ENCODE measurements around the gene OLFML2B.

OLFML2B gene

DNA sequence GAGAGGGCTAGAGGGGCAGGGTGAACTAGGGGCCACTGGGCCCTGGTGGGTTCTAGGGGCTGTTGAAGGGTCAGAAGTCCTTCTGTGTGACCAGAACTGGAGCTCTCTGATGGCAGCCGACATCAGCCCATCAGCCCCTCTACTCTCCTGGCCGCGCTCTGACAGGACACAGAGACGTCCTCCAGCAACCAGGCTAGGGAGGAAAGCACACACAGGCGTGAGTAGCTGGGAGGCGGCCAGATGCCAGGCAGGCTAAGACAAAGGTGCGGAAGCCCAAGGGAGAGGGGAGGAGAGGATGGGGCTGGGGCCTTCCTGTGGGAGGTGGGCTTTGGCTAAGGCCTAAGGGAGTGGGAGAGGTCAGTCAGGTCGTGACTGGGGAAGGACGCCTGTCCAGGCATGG lies 50.8 kb downstream of the OLFML2B start:
- no peak for DNase-seq

DNA sequence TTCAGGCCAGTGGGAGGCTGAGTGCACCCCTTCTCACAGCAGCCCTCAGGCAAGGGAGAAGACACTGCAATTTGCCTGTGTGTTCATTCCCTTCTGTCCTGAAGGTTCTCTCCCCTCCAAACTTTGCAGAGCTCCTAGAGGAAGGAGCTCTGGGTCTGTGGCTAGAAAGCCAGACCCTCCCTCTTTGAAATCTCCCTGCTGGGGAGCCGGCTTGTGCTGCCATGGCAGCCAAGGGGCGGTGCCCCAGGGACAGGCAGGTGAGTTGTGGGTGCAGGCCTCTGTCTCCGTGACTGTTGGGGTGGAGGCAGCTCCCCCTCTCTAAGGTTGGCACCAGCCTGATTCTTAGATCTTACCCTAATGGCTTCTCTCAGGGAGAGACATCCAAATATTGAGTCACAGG lies 53.0 kb downstream of the OLFML2B start:
- DNase-seq = no peak

DNA sequence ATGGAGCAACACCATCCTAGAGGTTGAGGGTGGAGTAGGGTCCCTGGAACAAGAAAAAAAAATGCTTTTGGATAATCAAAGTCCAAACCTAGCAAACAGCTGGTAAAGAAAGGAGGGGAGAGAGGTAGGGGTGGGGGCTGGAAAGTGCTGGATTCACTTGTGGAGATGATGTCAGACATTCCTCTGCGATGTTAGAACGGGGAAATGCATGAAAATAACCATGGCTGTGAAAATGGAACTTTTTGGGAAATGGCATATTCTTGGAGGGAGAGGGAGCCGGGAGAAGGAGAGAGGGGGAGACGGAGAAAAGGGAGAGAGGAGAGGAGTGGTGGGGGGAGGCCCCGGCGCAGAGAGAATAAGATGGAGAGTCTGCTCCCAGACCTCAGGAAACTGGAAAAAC lies 53.6 kb downstream of the OLFML2B start:
- DNase-seq = no peak

DNA sequence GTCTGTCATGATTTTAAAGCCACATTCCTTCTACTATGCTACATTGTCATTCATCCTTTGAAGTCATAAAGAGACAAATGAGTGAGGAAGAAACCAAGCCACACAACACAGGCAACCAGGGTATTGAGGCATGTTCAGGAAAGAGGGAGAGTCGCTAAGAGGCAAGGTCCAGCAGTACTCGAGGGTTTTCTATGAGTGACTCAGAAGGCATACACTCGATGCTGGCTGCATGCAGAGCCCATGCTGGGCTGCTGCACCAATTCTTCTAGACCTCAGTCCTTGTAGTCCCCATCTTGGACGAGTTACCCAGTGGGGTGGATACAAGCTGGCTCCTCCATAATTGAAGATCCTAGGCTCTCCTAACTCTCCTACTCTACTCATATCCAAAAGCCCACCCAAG lies 57.6 kb downstream of the OLFML2B start:
- DNase-seq = no peak

DNA sequence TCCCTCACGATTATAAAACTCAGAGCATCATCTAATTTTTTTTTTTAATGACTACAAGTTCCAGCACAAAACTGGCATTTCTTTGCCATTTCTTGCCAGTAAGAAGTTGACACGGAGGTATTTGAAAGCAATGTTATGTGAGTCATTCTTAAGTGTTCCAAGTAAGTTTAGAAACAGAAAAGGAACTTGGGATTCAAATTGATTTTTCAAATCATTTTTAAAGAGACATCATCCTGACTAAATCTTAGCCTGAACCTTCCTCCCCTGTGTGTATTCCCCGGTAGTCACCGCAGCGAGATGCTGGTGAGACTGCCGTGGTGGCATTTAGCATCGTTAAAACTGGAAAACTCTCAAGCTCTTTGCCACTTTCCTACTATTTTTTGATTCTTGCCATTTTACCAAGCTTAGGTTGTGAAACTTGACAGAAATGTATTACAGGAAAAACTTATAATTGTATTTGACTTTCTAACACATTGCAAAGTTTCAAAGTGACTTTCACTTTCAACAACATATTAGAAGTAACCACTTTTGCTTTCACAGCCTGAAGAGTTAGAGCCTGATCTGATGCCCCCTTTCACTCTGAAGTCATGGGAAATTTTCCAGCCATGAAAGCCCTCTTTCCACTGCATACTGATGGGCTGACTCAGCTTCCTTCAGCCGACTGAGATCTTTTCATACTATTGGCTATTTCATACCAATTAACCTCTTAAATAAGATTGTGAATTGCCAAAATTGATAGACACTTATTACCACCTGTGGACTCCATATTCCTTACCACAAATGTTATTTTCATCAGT lies 61.4 kb downstream of the OLFML2B start:
- peak; percentile 83 for DNase-seq

DNA sequence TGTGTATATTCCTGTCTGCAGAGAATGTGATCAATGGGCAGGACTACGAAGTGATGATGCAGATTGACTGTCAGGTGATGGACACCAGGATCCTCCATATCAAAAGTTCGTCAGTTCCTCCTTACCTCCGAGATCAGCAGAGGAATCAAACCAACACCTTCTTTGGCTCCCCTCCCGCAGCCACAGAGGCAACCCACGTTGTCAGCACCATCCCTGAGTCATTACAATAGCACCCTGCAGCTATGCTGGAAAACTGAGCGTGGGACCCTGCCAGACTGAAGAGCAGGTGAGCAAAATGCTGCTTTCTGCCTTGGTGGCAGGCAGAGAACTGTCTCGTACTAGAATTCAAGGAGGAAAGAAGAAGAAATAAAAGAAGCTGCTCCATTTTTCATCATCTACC lies 65.2 kb downstream of the OLFML2B start:
- no peak for DNase-seq

DNA sequence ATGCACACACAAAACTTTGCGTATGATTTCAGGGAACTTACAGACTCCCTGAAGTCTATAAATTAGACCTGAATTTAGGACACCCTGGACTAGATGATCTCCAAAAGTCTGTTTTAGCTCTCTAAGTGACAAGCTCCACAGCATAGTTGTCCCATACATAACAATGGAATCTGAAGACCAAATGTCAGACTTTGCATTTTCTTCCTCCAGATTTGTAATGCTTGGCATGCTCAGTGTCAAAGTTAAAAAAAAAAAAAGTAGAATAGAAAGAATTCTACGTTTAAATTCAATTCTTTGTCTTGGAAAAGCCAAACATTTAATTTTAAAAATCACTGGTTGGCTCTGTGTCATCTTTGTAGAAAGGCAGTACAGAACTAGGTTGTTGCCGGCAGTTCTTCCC lies 66.7 kb downstream of the OLFML2B start:
- no peak for DNase-seq

DNA sequence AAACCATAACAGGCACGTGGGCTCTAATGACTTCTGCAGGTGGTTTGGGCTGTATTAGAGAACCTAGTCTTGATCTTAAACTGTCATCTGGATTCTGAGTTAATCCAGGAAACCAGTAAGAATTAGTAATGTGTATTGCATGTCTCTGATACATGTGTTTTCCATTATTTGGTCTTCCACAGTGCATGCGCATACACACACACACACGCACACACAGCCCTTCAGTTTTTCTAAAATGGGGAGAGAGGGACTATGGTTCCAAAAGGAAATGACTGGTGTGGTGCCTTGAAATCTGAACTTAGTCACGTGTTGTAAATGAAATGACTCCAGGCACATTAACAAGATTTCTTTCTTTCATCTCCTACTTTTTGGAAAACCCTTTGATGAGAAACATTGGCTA lies 67.6 kb downstream of the OLFML2B start:
- DNase-seq = peak; percentile 76

DNA sequence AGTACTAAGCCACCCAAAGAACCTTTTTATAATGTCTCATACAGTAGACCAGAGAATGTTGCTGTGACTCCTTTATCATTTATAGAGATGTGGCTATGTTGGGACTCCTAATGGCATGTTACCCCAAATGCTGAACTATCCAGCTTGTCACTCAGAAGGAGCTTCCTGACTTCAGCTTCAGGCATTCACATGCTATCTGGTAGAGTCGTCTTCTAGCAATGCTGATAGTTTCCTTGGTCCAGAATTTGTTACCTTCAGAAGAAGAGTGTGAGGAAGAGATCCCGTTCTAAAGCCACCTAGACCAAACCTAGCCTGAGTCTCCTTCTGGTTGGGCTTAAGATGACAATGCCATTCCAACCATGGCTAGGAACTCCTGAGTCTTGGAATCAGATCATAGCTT lies 68.1 kb downstream of the OLFML2B start:
- DNase-seq = no peak

DNA sequence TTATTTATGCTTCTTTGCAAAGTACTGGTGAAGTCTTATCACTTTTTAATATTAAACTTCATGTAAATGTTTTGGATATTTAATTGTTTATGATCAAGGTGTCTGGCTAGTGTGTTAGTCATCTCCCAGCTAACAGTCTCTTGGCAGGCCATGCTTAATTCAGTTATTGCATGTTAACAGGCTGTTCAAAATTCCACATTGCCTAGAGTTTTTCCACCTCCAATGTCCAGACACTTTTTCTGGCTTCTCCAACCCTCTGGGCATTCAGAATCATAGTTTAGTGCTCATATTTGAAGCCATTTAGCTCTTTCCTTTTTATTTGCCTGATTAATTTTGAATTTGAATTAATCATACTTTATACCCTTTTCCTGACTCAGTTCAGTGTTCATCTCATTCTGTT lies 69.2 kb downstream of the OLFML2B start:
- peak; percentile 17 for DNase-seq

DNA sequence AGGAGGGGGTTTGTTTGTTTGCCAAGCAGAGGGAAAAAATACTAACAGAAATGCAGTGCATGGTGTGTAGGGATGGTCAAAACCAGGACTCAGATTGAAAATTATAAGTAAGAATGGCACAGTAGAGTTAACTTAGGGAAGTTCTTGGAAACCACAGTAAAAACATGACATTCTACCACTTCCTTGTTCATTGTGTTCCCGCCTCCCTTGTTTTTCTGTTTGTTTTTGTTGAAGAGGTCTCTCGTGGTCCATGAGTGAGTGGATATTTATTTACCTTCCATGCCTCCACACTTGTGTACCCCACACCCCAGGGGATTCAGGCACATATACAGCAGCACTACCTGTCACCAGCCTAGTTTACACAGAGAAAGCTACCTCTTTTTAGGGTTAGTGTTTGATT lies 69.6 kb downstream of the OLFML2B start:
- no peak for DNase-seq

DNA sequence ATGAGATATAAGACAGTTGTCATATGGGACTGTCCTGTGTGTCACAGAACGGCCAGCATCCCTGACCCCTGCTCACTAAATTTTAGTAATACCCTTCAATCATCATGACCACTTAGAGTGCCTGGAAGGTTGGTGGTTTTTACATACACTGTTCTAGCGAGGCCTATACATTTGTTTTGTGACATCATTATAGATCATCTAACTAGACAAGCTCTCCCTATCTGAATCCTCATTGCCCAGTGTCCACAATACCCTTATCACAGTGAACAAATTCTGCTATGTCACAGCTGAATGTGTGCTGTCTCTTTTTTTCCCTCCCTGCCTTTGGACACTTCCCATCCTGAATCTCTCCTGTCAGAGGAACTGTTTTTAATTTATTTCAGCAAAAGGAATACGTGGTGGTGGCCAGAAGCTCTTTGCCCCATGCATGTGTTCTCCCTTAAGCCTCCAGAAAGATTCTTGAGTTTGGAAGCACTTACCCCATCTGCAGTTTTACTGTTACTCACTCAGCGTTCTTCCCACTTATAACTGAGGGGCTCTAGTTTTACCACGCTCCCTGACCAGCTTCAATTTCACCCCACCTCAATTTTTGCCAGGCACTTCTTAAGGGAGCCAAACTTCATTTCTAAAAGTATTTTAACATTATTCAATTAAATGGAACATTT lies 70.3 kb downstream of the OLFML2B start:
- DNase-seq = no peak

DNA sequence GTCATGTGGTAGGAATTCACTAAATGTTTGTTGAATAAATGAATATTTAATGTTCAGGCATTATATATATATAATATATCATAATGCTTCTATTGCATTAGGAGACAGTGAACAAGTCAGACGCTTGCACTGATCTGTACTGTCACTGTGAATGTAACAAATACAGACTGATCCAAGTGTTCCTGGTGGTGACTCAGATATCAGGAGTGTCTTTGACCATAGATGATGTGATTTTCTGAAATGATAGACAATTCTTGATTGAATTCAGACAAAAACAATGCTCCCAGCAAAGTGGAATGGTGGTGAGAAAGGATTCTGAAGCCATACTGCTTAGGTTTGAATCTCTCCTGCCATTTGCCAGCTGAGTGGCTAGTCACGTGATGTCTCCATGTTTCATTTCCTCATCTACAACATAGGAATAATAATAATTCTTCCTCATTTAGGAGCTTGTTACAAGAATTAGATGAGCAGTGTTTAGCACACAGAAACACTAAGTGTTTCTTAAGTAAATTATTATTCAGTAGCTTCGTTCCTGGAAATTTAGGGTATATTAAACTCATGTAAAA lies 71.0 kb downstream of the OLFML2B start:
- no peak for DNase-seq

DNA sequence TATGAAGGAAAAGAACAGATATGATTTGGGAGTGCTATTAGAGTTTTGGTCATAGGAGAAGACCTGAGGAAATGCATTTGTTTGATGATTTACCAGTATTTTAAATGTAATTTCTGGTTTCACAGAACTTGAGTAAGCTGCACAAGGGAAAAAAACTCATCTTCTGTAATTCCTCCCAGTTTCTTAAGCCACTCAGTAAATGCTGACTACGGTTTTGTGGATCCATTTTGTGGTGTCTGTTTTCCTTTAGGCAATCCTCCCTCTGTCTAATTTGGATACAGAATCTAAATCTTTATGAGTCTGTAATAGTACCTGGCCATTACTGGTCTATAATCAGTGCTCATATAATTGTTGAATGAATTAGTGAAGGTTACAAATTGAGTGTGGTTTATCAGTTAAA lies 72.0 kb downstream of the OLFML2B start:
- no peak for DNase-seq

DNA sequence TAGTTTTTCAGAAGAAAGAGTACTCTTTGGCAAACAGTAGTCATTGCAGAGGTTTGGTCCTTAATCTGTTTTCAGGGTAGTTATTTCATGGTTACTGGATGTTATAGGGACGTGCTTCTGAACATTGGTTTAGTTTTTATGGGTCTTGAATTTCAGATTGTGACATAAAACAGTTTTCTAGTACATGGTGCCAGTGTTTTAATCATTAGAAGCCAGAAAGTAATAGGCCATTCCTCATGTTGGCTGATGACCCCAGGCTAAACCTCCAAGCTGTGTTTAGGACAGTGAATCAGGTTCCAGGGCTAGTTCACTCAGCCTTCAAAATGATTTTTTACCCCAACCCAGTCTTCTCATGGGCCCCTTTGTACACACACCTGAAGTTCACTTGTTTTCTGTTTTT lies 73.3 kb downstream of the OLFML2B start:
- no peak for DNase-seq

DNA sequence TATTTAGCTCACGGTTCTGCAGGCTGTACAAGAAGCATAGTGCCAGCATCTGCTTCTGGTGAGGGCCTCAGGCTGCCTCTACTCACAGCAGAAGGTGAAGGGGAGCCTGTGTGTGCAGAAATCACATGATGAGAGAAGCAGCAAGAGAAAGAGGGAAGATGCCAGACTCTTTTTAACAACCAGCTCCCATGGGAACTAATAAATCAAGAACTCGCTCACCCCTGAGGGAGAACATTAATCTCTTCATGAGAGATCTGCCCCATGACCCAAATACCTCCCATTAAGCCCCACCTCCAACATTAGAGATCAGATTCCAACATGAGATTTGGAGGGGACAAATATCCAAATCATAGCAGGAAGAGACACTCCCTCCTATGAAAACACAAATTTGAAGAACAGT lies 74.1 kb downstream of the OLFML2B start:
- DNase-seq = no peak

DNA sequence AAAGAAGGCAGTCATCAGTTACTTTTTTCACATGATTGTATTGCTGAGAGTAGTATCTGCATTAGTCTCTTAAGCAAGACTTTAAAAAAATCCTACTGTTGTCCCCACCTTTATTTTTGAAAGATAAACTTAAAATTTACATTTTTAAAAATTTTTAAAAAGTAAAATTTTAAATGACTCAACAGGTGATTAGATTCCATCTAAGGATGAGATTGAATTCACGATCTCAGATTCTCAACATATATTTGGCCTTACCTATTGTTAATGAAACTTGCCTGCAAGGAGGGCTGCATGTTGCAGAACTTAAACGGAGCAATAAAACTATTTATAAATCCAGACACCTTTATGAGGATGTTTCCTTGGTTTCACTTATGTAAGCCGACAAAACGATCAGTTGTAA lies 75.2 kb downstream of the OLFML2B start:
- DNase-seq = no peak

DNA sequence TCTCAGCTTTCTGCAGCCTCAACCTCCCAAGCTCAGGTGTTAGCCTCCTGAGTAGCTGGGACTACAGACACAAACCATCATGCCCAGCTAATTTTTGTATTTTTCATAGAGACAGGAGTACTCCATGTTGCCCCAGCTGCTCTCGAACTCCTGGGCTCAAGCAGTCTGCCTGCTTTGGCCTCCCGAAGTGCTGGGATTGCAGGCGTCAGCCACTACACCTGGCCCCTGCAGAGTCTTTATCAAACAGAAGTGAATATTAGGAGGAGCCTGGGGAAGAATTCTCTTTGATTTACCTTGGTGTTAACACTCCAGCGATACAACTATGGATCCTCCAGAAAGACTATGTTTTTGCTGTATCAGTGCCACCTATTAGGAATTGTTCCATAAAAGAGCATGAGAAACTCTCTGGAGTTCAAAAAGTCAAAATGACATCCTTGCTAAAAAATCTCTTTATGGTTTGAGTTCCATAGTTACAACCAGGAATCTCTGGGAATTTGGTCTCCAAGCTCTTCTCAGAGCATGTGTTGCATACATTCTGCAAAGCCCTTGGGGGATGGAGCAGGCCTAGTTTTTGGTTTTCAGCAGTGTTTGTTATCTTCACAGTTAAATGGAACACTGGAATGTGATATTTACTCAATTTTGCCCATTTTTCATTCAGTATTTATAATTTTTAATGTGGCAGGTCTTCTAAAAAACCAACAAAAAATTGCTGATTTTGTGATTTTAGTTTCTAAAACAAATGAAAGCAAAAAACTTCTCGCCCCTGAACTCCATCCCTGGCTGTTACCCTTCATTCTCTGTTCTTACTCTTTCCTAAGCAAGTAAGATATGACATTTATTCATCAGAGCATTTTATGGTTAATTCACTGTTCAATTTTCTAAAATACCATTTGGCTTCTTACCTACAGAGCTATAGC lies 77.3 kb downstream of the OLFML2B start:
- DNase-seq = no peak

DNA sequence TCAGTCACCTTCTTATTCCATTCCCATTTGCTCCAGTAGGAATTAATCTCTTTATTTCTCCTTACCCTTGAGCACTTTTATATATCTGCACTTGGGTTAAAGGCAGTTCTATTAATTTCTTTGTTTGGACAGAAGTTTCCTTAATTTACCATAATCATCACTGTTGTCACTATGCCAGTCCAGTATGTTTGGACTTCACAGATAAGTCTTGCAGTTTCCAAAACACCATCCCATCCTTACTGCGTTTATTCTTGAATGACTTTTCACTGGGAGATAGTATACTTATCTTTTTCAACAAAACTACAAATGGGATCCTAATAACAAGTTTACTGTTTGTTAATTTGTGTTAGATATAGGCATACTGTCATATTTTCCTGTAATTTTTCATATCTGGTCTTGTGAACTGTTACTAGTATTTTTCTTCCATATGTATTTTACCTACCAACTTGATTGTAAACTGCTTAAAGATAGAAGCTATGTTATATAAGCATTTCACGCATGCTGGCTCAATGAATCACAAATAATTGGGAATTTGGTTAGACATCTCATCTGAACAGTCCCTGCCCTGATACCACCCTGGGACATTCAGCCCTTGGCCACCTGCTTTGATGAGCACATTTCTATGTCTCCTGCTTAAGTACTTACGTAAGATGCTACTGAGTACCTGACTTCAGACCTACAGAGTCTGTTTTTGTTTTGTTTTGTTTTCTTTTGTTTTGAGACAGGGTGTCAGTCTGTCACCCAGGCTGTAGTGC lies 78.2 kb downstream of the OLFML2B start:
- no peak for DNase-seq

DNA sequence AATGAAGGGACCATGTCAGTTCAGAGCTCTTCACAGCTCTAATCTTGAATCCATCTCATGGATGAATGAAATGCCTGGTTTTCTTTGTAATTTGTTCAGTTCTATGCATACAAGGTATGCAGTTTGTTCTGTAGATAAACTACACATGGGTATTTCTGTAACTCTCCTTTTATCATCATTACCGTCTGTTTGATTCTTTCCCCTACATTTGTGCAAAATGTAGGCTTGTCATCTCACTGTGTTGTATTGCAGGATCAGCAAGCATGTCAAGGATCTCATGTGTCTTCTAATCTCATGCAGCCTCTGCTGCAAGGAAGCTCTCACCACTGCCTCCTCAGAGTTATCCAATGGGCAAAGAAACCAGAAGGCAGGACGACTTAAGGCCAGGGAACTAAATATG lies 79.3 kb downstream of the OLFML2B start:
- DNase-seq = no peak

DNA sequence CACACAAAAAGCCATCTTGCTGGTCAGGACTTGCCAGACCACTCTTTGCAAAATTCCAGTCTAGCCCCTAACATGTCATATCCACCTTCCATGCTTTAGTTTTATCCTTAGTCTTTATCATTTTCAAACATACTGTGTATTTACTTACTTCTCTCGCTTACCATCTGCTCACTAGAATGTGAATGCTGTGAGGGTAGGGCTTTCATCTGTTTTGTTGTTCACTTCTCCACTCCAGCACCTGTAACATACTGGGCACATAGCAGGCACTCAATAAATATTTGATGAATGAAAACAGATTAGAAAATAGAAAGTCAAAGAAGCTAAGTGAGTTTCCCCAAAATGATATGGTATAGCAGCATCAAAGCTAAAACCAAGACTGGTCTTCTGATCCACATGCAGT lies 79.9 kb downstream of the OLFML2B start:
- DNase-seq = no peak

DNA sequence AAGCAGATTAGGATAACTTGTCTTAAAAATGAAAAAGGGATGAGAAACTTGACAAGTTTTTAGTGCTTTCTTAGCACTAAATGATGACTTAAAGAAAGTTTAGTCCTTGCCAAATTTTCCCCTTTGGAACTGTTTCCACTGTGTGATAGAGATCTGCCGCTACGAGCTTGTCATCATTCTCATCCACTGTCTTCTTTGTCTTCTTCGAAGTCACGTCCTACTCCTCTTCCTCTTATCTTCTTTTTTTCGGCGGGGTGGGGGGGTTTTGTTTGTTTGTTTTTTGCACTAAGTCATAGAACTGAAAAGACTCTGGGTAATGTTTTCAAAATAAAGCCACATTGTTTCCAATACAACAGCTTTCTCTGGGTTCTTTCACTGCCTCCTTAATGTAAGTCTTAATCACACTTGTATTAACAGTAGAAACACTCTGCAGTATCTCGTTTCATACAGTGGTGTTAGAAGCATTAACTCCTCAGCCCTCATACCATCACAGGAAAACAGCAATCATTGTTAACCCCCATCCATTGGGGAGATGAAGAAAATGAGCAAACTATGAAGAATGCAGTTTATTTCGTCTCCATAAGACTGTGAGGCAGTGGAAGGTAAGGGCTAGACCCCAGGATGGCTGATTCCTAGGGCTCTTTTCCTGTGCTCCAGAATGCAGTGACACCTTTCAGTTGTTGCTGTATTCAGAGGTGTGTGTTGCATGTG lies 81.8 kb downstream of the OLFML2B start:
- no peak for DNase-seq
